ENCODE results near the gene OVCH1.

GRCh38 chr12:29398495-29398894 is 99.0 kb downstream of the OVCH1 start:
- no peak for TF ChIP-seq POLR2AphosphoS5 (IDR thresholded peaks at IDR 0.05; ENCODE audit: low read depth, low read length)
- no peak for TF ChIP-seq REST (IDR thresholded peaks at IDR 0.05; ENCODE audit: insufficient read depth in 1 of 2, low read depth in 2 of 2, low read length in 2 of 2)
- TF ChIP-seq TAF1 (IDR thresholded peaks at IDR 0.05; ENCODE audit: borderline replicate concordance, insufficient read depth, low read length) = no peak
- TF ChIP-seq SIN3A (IDR thresholded peaks at IDR 0.05; ENCODE audit: borderline replicate concordance, insufficient read depth, low read length) = no peak
- TF ChIP-seq FOXP2 (optimal IDR thresholded peaks at IDR 0.05; ENCODE audit: borderline replicate concordance, extremely low read depth, extremely low read length, insufficient read depth) = no peak
